GM21360 (cell line): ENCODE data around the gene PCDHB3.
"Not testable (repeated sequence)": the region's sequence is repeated elsewhere in the genome, so short reads cannot be mapped to it uniquely, and the experiment has no call there.

Experiments used
- ATAC-seq: cut with Tn5 transposase; IDR thresholded peaks from one replicate; pipeline ENCODE4 v1.9.1; 2021; ENCODE audit warnings: mild to moderate bottlenecking, moderate library complexity; ENCODE audit not compliant: unreplicated experiment

The PCDHB3 gene

GRCh38 chr5:141135718-141136266, 35.5 kb downstream of the PCDHB3 start:
- no peak for ATAC-seq

GRCh38 chr5:141137346-141137745, 37.1 kb downstream of the PCDHB3 start:
- not testable (repeated sequence) for ATAC-seq

DNA sequence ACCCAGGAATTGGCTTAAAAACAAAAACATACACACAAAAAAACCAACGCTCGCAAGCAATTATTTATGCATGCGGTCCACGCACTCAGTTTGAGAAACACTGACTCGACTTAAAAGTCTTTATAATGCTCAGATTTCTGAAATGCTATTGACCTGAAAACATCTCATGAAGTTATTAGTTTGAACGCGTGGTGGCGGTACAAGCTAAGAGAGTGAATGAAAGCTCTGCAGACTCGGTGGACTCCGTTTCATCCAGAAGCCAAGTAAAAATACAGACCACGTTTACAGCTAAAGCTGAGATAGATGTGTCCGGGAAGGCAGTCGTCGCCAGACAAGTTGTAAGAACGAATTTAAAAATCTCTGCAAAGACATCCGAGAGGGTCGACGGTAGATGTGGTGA, 49.5 kb downstream of the PCDHB3 start, which contains the start of gene PCDHB6:
Gene PCDHB6, plus strand, starts transcription at position 246 of the 400 bp plus-strand sequence. CDS start 201 bp downstream, outside the sequence.
- ATAC-seq, result no peak

- ATAC-seq, result no peak
These were observed 50.1 kb downstream of the PCDHB3 start for GRCh38 chr5:141150224-141150992.

DNA sequence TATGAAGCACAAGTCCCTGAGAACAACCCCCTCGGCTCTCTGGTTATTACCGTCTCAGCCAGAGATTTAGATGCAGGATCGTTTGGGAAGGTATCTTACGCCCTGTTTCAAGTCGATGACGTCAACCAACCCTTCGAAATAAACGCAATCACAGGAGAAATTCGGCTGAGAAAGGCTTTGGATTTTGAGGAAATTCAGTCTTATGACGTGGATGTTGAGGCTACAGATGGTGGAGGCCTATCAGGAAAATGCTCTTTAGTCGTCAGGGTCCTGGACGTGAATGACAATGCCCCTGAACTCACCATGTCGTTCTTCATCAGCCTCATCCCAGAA, 50.7 kb downstream of the PCDHB3 start:
- no peak for ATAC-seq

- ATAC-seq, result not testable (repeated sequence)
These were observed 51.4 kb downstream of the PCDHB3 start for GRCh38 chr5:141151632-141152031.

DNA sequence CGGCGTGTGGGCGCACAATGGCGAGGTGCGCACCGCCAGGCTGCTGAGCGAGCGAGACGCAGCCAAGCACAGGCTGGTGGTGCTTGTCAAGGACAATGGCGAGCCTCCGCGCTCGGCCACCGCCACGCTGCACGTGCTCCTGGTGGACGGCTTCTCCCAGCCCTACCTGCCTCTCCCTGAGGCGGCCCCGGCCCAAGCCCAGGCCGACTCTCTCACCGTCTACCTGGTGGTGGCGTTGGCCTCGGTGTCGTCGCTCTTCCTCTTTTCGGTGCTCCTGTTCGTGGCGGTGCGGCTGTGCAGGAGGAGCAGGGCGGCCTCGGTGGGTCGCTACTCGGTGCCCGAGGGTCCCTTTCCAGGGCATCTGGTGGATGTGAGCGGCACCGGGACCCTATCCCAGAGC, 51.8 kb downstream of the PCDHB3 start:
- ATAC-seq, result not testable (repeated sequence)
